ENCODE data around the gene KHDC1. TPM values are rescaled to one million over a fixed set of nuclear protein-coding genes. Genes with fewer than 3 reads are reported as not detected.

The KHDC1 gene
- total RNA-seq (2022; extraction: Qiagen RNA extraction), result 2.8 to 3.9 TPM (median 3.3 TPM) in 5 replicates

GRCh38 chr6:73262671-73263569 lies at the start of gene KHDC1:
Gene KHDC1 (minus strand): TSS chr6:73263196. CDS start chr6:73242517, 20,679 bp downstream.

GRCh38 chr6:73225396-73225795 lies 37.6 kb downstream of the KHDC1 start, which contains the start of gene KHDC1L:
Gene KHDC1L (minus strand): TSS chr6:73225496. CDS start chr6:73225408, 88 bp downstream.

Other genes with a start within 250 kb of the KHDC1 start
- 0.22 to 0.33 TPM (median 0.26 TPM) in 5 replicates for gene KHDC1L, start 37.7 kb downstream of the KHDC1 start, total RNA-seq (2022; extraction: Qiagen RNA extraction)
- not detected in 5 replicates for gene DPPA5, start 91.1 kb upstream of the KHDC1 start, total RNA-seq (2022; extraction: Qiagen RNA extraction)
- gene KHDC3L, start 99.5 kb upstream of the KHDC1 start, total RNA-seq (2022; extraction: Qiagen RNA extraction), result not detected in 5 replicates
- not detected in 5 replicates for gene OOEP, start 106.7 kb upstream of the KHDC1 start, total RNA-seq (2022; extraction: Qiagen RNA extraction)
- gene DDX43, start 131.6 kb upstream of the KHDC1 start, total RNA-seq (2022; extraction: Qiagen RNA extraction), result not detected in 5 replicates
- 3.6 to 4.3 TPM (median 4.2 TPM) in 5 replicates for gene CGAS, start 189.1 kb upstream of the KHDC1 start, total RNA-seq (2022; extraction: Qiagen RNA extraction)
- gene MTO1, start 198.5 kb upstream of the KHDC1 start, total RNA-seq (2022; extraction: Qiagen RNA extraction), result 8.8 to 10.4 TPM (median 9.5 TPM) in 5 replicates